ENCODE results near the gene CD68.

CD68 gene

DNA sequence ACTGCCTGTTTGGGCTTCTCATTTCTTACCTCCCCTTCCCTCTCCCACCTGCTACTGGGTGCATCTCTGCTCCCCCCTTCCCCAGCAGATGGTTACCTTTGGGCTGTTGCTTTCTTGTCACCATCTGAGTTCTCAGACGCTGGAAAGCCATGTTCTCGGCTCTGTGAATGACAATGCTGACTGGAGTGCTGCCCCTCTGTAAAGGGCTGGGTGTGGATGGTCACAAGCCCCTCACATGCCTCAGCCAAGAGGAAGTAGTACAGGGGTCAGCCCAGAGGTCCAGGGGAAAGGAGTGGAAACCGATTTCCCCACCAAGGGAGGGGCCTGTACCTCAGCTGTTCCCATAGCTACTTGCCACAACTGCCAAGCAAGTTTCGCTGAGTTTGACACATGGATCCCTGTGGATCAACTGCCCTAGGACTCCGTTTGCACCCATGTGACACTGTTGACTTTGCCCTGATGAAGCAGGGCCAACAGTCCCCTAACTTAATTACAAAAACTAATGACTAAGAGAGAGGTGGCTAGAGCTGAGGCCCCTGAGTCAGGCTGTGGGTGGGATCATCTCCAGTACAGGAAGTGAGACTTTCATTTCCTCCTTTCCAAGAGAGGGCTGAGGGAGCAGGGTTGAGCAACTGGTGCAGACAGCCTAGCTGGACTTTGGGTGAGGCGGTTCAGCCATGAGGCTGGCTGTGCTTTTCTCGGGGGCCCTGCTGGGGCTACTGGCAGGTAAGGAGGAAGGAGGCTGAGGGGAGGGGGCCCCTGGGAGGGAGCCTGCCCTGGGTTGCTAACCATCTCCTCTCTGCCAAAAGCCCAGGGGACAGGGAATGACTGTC lies at the start of gene CD68:
CD68 (plus strand) TSS at position 638 of the 833 bp plus-strand sequence; CDS start at position 678, 40 bp downstream.
- peak in 1 of 3 experiments; percentile 26 for DNase-seq

DNA sequence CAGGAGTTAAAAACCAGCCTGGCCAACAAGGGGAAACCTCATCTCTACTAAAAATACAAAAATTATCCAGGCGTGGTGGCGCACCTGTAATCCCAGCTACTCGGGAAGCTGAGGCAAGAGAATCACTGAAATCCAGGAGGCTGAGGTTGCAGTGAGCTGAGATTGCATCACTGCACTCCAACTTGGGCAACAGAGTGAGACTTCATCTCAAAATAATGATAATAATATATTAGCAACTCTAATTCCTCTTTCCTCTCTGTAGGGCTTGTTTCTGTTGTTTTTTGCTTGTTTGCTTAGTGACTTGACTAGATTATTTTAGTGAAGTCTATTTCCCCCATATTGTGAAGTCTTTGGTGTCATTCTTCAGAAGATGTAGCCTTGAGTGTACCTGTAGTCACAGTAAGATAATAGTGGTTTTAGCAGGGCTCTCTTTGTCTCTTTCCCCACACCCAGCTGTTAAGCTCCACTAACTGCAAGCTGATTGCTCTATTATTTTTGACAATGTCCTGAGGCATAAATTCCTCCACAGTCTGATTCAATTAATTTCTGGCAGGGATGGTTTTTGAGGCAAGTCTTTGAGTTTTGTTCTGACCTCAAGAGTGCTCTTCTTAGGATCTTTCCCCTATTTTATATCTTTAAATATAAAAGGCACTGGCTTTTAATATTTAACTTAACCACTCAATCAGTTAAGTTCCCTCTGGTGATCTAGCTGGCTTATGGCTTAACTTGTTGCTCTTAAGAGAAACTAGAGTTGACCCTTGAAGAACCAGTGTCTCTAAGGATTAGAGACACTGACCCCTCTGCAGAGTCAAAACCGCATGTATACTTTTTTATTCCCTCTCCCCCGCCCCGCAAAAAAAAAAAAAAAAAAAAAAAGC lies 49.2 kb upstream of the CD68 start:
- no peak for DNase-seq

DNA sequence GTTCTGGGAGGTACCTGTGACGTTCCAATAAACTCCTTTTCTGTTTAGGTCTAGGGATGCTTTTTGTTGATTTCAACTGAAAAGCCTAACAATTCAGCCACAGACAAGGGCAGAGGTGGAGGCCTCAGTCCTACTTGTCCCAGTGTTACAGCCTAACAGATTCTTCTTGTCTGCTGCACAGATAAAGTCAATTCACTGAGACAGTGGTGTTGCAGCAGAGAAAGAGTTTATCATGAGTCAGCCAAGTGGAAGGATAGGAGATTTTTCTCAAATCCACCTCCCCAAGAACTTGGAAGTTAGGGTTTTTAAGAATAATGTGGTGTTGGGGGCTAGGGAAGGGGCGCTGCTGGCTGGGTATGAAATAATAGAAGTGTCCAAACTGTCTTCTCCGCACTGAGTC lies 41.4 kb upstream of the CD68 start:
- DNase-seq = no peak

DNA sequence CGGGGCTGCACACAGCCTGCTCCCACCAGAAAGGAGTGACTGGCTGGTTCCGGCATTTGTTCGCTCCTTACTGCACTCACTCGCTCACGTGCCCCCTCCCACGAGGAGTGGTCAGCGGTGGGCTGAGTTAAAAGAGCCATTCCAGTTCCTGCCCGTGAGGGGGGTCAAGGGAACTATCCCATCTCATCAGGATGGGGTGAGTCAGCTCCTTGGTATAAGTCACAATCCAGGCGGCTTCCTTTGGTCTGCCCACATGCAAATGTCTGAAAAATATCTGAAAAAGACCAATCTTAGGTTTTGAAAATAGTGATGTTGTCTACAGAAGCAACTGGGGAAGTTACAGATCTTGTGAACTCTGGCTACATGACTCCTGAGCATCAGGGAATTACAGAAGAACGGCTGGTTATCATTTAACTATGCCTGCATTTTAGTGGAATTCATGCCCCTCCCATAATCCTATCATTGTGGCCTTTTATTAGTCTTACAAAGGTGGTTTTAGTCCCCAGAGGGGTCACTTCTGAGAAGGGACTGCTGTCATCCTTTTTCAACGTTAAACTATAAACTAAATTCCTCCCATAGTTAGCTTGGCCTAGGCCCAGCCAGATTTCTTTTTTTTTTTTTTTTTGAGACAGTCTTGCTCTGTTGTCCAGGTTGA lies 40.4 kb upstream of the CD68 start:
- DNase-seq = no peak

- no peak for DNase-seq
These were observed 38.3 kb upstream of the CD68 start for GRCh38 chr17:7541074-7541621.

DNA sequence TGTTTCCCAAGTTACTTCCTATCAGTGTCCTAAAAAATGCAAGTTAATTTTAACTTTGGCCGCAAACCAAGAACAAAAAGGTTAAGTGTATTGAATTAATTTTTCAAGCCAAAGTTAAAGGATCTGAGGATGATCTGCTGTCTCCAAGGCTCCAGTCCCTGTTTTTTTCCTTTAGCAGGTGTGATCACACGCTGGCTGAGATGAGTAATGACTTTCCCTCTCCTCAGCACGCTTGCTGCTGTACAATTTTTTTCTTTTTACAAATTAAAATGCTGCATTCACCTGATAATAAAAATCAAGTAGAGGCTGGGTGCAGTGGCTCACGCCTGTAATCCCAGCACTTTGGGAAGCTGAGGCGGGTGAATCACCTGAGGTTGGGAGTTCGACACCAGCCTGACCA lies 34.5 kb upstream of the CD68 start:
- DNase-seq = peak in 1 of 3 experiments; percentile 0

- peak in 2 of 3 experiments; percentile 27 to 36 for DNase-seq
These were observed 30.6 kb upstream of the CD68 start, which contains the start of gene TNFSF12 for GRCh38 chr17:7548585-7549400. TSS of gene TNFSF12 (plus strand) at chr17:7549058. CDS start at chr17:7549154, 96 bp downstream.

GRCh38 chr17:7549401-7550055 lies 29.9 kb upstream of the CD68 start:
- peak in 2 of 3 experiments; percentile 2 to 27 for DNase-seq

- DNase-seq = no peak
These were observed 29.1 kb upstream of the CD68 start for GRCh38 chr17:7550344-7550743.

DNA sequence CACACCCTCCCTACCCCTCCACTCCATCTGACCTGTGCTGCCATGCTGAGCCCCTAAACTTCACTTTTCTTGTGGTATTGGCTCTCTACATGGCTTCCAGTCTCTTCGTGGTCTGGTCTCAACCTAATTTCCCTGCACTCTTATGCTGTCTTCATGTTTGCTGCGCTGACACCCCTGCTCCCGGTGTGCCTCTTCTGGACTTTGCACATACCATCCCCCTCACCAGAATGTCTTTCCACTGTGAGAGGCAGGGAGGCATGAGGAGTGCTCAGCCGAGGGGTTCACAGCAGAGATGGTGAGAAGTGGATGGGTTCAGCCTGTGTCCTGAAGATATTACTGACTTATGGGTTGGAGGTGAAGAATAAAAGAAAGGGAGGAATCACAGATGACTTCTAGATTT lies 28.0 kb upstream of the CD68 start:
- DNase-seq = no peak

DNA sequence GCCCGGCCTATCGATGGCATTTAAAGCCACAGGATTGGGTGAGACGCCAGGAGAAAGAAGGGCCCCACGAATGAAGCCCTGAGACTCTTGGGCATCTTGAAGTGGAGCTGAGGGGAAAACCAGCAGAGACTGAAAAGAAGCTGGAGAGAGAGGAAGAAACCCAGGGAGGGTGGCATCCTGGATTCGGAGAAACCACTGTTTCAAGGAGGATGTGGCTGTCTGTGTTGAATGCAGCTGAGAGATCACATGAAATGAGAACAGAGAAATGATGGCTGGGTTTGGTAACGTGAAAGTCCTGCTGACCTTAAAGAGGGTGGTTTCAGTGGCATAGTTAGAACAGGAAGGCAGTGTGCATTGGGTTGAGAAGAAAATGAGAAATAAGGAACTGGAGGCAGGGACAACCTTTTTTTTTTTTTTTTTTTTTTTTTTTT lies 26.8 kb upstream of the CD68 start:
- DNase-seq = no peak

- DNase-seq = no peak
These were observed 26.1 kb upstream of the CD68 start for GRCh38 chr17:7553356-7553755.

DNA sequence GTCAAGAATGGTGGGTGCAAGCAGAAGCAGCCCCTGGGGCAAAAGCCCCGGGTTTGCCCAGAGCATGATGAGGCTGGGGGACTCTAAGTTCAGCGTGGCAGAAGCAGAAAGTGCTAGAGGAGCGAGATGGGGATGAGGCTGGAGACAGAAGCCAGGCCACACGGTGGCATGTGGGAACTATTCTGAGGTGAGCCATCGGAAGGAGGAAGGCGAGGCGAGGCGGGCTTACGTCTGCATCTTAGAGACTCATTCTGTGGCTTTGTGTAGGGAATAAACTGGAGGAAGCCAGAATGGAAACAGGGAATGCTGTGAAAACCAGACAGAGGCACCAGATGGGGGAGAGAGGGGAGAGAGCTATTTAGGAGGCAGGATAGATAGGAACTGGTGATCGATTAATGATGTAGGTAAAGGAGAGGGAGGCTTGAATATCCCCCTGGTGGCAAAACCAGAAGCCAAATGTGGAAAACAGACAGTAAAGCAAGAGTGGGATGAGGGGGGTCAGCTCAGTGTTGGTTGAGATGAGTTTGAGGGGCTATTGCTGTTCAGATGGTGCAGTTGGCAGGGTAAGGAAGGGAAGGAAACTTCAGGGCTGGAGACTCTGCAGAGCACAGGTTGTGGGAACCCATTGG lies 24.0 kb upstream of the CD68 start:
- no peak for DNase-seq

DNA sequence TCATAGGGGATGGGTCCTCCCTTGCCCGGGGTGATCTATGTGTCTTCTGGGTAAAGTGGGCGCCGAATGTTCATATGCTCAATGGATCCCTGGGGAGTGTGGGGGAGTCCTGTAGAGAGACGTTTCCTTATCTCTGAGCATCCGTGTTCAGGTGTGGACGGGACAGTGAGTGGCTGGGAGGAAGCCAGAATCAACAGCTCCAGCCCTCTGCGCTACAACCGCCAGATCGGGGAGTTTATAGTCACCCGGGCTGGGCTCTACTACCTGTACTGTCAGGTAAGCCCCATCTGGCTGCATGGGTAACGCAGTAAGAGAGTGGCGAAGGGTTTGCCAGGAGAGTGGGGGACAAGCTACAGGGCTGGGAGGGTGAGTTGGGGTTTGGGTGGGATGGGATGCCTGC lies 22.8 kb upstream of the CD68 start:
- no peak for DNase-seq

- DNase-seq = no peak
These were observed 22.2 kb upstream of the CD68 start for GRCh38 chr17:7557147-7557764.

DNA sequence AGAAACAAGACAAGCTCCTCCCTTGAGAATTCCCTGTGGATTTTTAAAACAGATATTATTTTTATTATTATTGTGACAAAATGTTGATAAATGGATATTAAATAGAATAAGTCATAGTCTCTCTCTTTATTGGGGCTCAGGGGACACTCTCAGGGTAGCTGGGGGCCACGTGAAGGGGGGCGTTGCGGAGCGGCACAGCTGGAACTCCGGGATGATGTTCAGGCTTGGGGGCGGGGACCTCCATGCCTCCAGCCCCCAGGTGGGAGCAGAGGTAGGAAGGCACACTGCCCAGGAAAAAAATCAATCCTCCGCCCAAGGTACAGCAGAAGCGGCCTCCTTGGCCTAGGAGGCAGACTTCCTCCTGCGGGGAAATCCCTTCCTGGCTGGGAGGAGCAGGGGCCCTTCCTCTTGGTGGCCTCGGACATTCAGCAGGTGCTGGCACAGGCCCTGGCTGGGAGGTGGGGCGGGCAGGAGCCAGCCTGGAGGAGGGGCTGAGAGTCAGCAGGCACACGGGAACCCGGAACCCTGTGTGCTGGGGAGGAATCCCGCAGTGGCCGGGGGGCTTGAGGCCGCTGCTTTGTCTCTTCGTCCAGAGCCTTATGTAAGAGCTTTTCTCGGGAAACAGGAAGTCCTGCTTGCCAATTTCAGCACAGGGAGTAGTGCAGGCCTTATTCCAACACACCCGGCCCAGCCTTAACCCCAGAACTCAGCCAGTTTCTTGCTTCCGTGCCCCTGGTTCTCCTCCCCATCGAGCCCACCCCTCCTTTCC lies 21.5 kb upstream of the CD68 start:
- DNase-seq = peak in 2 of 3 experiments; percentile 68 to 78

DNA sequence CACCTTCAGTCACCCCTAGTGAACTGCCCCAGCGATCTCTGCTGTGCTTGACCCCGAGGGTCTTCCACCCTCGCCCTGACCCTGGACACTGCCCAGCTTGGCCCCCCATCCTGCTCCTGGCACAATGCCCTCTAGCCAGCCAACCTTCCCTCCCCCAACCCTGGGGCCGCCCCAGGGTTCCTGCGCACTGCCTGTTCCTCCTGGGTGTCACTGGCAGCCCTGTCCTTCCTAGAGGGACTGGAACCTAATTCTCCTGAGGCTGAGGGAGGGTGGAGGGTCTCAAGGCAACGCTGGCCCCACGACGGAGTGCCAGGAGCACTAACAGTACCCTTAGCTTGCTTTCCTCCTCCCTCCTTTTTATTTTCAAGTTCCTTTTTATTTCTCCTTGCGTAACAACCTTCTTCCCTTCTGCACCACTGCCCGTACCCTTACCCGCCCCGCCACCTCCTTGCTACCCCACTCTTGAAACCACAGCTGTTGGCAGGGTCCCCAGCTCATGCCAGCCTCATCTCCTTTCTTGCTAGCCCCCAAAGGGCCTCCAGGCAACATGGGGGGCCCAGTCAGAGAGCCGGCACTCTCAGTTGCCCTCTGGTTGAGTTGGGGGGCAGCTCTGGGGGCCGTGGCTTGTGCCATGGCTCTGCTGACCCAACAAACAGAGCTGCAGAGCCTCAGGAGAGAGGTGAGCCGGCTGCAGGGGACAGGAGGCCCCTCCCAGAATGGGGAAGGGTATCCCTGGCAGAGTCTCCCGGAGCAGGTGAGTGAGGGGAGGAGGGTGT lies 20.7 kb upstream of the CD68 start, which contains the start of gene TNFSF13:
TNFSF13 (plus strand) TSS at position 207 of the 776 bp plus-strand sequence; CDS start at position 497, 290 bp downstream.
- peak in 2 of 3 experiments; percentile 30 to 42 for DNase-seq

Measured in NCI-H1417 (cell line).